HuH-7.5 (cell line): Measurements from ENCODE around the gene OPHN1.
"Not testable (repeated sequence)": the region's sequence is repeated elsewhere in the genome, so short reads cannot be mapped to it uniquely, and the experiment has no call there.

ENCODE experiments used
- DNase-seq: peaks from one replicate; pipeline ENCODE4 v3.0.0; 2011; ENCODE audit warnings: low spot score

Gene OPHN1

DNA sequence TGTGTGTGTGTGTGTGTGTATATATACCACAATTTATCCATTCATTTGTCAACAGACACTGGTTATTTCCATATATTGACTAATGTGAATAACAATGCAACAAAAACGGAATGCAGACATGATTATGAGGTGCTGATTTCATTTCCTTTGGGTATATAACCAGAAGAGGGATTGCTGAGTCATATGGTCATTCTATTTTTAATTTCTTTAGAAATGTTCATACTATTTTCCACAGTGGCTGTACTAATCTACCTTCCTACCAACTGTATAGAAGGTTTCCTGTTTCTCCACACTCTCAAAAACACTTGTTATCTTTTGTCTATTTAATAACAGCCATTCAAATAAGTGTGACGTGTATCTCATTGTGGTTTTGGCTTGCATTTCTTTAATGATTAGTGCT lies 269.9 kb downstream of the OPHN1 start:
- no peak for DNase-seq

DNA sequence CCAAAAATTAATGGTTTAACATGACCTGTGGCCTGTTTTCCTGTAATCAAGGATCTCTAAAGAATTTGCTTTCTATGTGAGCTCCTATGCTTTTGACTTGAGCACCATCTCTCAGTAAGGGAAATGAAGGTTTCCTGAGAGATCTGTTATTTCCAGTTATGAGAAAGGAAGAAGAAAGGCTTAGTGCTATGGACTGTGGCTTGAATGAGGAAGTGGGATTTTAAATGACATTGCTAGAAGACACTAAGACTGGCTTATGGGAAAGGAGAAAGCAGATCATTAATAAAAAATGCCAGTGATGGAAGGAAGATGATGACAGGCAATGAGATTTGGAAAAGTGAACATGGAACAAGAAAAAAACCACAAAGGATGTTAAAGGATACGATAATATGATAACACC lies 285.4 kb downstream of the OPHN1 start:
- DNase-seq = no peak

DNA sequence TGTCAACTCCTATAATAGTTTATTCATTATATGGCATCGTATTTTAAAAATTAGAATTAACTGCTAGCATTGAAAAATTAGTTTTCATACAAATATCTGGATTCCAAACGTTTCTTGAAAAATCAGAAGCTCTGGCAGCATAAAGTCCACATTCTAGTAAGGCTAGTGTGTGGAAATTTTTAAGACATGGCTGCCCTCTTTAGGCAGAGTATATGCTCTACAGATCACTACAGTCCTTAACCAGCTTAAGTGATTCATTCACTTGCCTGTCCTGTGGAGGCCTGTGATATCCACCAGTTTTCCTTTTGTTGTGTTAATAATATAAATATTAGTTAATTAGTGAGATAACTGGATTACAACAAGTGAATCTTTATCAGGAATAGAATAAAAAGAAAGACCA lies 287.2 kb downstream of the OPHN1 start:
- no peak for DNase-seq

DNA sequence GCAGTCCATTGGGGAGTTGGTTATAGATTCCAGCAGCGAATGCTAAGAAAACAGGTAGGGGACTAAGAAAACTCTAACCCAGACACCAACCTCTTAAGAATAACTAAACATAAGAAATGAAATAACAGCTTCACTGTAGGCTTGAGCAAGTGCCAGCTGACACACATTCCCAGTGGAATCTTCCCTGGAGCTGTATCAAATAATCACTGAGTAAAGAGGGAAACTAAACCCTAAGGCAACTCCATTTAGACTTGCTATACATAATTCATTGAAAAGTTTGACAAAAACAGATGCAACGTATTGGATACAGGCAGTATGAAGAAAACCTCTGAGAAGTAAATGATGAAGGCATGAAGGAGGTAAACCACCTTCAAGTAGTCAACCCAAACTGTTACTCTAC lies 293.5 kb downstream of the OPHN1 start:
- DNase-seq = no peak

DNA sequence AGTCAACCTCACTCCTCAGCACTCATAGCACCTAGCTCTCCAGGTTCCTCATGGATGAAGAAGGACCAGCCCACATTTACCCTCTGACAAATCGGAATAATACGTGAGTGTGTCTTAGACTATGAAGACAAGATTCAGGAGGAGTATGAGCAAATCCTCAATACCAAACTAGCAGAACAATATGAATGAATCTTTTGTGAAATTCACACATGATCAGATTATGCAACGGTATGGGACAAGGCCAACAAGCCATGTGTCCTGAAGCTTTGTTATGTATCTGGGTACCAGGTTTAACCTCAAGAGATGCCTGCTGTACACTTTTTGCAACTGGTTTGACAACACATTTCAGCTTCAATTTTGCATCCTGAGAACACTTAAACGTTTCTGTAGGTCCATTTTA lies 300.1 kb downstream of the OPHN1 start:
- DNase-seq = no peak

DNA sequence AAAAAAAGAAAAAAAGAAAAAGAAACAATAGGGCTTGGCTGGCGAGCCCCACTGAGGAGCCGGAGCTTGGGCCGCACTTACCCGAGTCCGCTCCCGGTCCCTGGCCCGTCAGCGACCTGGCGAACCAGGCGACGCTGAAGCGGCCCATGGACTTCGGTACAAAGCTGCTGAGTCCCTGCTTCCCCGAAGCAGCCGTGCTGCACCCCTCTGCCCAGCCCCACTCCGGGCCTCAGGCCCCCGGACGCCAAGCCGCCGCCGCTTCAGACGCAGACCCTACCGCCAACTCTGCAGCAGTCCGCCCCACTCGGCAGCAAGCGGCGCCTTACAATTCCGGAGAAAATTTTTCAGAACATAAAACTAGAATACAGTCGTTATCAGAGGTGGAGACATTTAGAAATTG lies 300.5 kb downstream of the OPHN1 start:
- no peak for DNase-seq

DNA sequence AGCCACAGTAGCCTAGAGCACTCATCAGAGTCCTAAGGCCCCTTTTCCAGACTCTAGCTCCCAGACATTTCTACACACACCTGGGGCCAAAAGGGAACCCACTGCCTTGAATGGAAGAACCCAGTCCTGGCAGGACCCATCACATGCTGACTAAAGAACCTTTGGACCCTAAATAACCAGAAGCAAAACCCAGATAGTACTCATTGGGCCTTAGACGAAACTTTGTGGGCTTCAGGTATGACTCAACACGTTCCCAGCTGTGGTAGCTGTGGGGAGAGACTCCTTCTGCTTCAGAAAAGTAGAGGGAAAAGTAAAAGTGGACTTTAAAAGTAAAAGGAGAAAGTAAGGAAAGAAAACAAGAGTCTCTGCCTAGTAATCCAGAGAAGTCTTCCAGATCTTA lies 311.5 kb downstream of the OPHN1 start:
- DNase-seq = no peak

DNA sequence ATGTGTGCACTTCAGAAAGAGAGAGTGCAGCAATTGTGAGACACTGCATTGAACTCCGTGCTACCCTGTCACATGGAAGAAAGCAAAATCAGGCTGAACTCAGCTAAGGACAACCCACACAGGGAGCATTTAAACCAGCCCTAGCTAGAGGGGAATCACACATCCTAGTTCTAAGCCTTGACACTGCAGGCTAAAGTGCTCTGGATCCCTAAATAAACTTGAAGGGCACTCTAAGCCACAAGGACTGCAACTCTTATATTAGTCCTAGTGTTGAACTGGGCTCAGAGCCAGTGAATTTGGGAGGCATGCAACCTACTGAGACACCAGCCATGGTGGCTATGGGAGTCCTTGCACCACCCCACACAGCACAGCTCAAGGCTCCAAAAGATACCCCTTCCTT lies 311.9 kb downstream of the OPHN1 start:
- no peak for DNase-seq

DNA sequence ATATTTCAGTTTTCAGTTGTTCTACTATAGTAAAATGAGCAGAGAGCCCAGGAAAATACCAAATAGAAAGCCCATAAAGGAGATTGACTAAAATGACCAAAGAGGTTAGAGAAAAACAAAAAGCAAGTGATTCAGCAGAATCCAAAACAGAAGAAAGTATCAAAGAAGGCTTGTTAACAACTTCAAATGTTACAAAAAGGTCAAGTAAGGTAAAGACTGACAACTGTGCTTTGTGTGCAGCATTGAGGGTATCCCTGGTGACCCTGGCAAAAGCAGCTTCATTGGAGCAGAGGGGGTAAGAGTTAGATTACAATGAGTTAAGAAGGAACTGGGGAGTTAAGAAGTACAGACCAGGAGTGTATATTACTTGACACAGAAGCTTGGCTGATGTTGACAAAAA lies 317.9 kb downstream of the OPHN1 start:
- DNase-seq = no peak

DNA sequence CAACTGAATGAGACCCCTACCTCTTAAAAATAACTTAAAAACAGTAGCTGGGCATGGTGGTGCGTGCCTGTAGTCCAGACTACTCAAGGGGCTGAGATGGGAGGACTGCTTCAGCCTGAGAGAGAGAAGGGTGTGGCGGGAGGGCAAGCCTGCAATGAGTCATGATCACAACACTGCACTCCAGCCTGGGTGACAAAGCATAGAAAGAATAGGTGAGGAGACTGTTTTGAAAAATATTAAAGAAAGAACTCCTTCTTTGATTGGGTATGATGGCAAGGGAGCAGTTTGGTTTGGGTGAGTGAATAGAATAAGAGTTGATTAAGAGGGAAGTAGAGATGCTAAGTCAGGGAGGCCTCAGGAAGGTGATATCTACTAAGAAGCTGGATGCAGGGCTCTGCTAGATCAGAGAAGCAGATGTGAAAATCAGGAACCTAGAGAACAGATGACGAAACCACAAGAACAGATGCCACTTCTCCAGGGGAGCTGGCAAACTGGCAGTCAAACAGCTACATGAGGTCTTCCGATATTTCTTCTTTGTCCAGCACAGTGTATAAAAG lies 318.6 kb downstream of the OPHN1 start:
- DNase-seq = no peak

DNA sequence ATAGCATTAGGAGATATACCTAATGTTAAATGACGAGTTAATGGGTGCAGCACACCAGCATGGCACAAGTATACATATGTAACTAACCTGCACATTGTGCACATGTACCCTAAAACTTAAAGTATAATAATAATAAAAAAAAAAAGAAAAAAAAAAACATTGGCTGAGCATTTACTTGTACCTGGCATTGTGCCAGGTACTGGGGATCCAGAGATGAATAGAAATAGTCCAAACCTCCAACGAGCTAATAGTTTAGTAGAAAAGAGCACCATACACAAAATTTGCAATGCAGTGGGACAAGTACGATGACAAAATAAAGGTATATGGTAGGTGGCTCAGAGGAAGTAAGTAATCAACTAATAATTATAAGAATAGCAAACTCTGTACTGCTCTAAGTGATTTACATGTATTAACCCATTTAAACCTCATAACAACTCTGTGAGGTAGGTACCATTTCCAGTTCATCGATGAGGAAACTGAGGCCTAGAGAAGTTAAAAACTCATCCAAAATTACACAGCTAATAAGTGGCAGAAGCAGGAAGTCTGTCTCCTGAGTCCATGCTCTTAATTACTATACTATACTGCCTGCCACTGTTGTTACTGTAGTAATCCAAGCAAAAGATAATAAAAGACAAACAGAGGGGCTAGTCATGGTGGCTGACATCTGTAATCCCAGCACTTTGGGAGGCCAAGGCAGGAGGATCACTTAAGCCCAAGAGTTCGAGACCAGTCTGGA lies 319.3 kb downstream of the OPHN1 start:
- DNase-seq = no peak

DNA sequence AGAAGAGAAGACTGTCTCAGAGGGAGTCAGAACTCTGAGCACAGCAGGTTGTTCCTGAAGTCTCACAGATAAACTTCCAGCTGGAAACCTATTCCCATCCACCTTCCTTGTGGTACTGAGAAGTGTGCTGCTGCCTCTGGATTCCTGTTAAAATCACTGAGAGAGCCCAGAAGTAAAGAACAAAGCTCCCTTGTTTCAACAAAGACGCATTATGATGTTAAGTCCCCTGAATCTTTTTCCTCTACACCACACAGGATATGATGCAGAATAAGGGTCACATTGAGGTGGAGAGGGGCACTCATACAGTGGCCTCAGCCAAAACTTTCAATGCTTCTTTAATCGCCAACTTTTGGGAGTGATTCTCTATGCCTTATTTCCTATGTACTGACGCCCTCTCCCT lies 321.0 kb downstream of the OPHN1 start:
- DNase-seq = no peak

DNA sequence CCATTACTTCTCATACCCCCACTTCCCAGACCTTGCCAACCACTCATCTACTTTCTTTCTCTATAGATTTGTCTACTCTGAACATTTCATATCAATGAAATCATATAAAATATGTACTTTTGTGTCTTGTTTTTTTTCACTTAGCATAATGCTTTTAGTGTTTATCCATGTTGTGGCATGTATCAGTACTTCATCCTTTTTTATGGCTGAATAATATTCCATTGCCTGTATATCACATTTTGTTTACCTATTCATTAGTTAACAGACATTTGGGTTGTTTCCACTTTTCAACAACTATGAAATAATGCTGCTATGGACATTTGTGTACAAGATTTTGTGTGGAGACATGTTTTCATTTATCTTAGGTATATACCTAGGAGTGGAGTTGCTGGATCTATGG lies 324.1 kb downstream of the OPHN1 start:
- DNase-seq = no peak

DNA sequence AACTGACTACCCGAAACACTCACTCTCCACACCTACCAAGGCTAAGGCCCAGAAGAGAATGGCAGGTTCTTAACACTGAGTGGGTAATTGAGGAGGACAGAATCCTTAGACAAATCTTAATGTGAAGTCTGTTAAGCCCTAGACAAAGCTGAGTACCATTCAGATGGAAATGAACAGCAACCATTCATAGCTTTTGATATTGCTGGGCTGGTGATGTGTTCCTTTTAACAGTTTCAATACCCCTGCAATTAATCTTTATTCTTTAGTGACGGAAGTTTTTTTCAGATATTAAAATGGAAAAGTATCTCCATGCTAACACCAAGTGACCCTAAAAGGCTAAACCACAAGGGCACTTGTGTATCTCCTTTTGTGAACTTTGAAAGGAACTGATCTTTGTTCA lies 334.9 kb downstream of the OPHN1 start:
- DNase-seq = no peak

DNA sequence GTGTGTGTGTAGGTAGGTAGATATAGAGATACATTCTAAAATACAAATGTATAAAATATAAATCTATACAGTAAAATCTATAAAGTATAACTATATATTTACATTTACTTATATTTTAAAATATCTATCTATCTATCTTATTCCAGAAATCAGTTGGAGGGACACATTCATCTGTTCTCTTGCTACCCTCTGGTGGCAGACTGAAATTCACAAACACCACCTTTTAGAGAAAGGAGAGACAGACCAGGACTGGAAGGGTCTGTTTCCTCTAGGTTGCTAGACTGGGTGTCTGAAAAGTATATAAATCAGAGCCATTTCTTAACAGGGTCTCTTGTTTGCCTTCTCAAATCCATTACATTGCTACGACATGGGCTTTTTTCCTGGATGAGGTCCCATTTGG lies 343.0 kb downstream of the OPHN1 start:
- DNase-seq = no peak

DNA sequence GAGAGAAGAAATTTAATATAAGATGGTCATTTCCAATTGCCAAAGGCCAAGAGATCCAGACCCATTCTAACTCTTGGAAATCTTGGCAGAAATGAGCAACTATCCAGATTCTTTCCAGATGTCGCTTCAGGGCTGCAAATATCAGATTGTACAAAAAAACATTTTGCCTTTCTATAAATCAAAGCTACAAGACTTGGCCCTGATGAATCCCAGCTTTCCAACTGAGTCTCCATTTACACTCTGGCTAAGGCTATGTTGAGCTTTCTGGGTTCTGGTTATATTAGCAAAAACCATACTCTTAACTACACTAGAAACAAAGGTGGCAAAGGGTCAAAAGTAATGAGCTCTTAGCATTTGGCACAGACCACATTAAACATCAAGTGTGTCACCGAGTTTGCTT lies 345.8 kb downstream of the OPHN1 start:
- DNase-seq = no peak

DNA sequence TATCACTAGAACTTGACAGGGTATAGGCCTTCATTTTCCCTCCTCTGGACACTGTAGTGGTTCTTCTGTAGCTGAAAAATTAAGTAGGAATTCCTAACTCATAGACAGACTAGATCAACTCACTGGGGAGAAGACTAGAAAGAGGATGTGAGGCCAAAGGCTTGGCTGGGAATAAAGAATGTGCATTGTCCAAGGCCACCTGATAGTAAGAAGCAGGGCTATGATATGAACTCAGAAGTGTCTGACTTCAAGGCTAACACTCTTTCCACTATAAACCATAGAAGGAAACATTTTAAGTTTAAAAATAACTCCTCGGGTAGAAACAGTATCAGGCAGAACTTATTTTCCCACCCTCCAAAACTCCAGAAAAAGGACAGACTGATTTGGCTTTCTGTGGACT lies 346.6 kb downstream of the OPHN1 start:
- DNase-seq = no peak

DNA sequence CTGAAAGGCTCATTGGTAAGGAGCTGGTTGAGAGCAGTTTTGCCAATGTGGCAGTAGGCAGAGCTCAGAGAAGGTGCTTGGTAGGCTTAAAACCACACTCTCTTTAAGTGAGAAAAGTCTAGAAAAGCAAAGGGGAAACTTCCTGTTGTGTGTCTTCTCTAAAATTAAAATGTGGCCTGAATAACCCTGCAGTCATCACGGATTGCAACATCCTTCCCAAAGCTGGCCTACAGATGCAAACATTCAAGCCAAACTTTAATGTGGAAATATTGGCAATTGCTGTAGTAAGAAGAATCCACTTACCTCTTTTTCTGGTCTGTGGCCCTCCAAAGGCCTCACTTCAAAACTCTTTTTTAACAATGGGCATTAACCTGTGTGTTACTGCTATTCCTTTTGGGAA lies 348.5 kb downstream of the OPHN1 start:
- DNase-seq = no peak

DNA sequence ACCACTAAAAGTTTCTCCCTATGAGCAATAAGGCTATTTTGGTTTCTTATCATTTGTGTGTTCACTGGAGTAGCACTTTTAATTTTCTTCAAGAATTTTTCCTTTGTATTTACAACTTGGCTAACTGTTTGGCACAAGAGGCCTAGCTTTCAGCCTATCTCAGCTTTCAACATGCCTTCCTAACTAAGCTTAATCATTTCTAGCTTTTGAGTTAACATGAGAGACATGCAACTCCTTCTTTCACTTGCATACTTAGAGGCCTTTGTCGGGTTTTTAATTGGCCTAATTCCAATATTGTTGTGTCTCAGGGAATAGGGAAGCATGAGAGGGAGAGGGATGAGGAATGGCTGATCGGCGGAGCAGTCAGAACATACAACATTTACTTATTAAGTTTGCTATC lies 349.8 kb downstream of the OPHN1 start:
- DNase-seq = no peak

DNA sequence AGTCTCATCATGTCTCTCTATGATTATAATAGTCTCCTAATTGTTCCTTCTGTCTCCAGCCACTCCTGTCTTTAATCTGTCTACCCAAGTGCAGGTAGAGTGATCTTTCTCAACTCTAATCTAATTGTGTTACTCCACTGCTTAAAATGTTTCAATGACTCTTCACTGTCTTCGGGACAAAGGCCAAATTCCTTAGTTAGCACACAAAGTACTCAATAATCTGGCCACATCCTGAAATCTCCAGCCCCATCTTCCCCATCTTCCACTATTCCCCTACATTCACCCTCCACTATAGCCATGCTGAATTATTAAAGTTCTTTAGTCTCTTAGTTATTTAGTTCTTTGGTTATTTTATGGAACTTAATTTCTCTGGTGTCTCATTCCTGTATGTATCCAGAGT lies 353.3 kb downstream of the OPHN1 start:
- DNase-seq = no peak

DNA sequence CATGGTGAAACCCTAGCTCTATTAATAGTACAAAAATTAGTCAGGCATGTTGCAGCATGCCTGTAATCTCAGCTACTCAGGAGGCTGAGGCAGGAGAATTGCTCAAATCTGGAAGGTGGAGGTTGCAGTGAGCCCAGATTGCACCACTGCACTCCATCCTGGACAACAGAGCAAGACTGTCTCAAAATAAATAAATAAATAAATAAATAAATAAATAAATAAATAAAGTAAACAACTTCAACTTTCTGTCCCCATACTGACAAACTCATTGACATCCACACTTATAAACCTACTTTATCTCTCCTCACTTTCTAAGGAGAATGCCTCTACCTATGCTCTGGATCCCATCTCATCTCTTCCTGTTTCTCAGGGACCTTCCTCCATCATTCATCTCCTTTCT lies 354.5 kb downstream of the OPHN1 start:
- DNase-seq = not testable (repeated sequence)

DNA sequence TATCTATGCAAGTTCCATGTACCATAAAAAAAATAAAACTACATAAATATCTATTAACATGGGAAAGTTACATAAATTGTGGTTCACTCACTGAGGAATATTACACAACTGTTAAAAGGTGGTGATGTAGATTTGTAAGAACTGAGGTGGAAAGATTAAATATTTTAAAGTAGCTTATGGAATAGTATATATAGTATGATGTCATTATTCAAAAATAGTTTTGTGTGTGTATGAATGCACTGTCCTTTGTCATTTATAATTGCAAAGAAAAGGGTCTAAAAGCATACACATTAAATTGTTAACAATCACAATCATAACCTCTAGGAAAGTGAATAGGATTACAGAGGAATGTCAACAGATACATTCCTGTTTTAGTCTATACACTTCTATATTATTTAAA lies 355.9 kb downstream of the OPHN1 start:
- no peak for DNase-seq

DNA sequence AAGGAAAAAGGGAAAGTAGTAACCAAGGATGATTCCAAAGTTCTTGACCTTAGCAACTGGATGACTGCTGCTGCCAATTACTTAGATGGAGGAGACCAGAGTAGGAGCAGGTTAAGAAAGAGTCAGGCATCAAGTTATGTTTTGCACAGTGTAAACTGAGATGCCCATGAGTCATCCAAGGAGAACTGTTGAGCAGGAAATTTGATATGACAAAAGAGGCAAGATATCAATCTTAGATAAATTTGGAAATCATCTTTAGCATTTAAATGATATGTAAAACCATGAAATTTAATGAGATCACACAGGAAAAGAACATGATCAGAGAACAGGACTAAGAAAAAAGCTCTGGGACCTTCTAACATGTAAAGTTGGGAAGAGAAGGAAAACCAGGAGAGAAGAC lies 361.3 kb downstream of the OPHN1 start:
- DNase-seq = no peak

DNA sequence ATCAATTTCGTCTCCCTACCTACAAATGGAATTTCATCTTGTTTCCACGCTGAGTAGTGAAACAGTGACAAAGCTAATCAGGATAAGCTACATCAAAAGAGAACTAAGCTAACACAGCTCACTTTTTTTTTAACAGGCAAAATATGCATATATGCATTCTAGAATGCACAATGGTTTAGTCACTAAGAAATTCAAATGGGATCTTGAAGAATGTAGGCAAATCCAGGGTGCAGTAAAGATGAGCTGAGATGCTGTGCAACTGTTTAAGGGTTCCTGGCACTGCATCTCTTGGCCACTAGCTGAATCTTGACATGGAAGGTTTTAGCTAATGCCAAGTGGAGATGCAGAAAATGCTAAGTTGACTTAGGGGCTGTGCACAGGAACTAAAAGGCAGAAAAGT lies 363.2 kb downstream of the OPHN1 start:
- DNase-seq = not testable (repeated sequence)

DNA sequence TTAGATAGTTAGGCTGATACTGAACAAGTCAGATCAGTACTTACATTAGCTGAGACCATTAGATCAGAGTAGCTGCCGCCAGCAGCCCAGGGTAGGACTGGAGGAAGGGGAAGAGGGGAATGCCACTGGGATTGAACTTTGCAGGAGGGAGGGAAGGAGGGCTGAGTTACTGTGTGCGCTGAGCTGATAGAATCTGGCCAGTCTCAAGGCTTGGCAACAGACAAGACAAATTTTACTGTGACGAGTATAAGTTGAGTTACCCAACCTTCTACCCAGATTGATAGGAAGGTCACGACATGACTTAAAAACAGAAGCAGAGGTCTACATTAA lies 372.1 kb downstream of the OPHN1 start:
- DNase-seq = no peak
